Measurements from ENCODE around the gene CXorf65.

The CXorf65 gene

DNA sequence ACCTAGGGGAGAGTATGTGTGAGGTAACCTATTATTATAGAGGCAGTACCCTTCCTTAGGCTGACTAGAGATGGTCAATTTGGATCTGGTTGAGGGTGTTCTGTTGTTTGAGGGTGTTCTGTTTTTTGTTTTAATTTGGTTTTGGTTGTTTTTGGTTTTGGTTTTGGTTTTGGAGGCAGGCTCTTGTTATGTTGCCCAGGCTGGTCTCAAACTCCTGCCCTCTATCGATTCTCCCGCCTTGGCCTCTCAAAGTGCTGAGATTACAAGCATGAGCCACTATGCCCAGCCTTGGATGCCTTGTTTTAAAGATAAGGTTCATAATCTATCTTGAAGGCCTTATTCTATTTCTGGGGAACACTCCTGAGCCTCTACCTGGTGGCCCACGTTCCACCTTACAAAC is 912 bp downstream of the CXorf65 start:
- no peak for DNase-seq

GRCh38 chrX:71103110-71103983 is 3.2 kb downstream of the CXorf65 start:
- no peak for DNase-seq

DNA sequence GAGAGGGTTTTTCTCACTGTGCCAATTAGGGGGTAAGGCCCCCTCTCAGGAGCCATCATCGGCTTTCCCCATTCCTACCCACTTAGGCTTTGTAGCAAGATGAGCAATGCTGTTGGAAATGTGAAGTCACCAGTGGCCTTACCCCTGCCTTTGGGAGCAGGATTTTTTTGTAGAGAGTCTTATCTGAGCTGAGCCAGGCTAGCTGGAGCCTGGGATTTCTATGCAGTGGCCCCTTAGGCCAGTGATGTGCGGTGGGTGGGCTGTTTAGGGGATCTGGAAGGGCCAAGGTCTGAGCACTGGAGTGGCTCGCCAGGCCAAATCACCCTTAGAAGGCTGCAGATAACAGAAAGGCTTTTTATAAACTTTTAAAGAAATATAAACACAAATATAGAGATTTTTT is 4.2 kb downstream of the CXorf65 start:
- no peak for DNase-seq

DNA sequence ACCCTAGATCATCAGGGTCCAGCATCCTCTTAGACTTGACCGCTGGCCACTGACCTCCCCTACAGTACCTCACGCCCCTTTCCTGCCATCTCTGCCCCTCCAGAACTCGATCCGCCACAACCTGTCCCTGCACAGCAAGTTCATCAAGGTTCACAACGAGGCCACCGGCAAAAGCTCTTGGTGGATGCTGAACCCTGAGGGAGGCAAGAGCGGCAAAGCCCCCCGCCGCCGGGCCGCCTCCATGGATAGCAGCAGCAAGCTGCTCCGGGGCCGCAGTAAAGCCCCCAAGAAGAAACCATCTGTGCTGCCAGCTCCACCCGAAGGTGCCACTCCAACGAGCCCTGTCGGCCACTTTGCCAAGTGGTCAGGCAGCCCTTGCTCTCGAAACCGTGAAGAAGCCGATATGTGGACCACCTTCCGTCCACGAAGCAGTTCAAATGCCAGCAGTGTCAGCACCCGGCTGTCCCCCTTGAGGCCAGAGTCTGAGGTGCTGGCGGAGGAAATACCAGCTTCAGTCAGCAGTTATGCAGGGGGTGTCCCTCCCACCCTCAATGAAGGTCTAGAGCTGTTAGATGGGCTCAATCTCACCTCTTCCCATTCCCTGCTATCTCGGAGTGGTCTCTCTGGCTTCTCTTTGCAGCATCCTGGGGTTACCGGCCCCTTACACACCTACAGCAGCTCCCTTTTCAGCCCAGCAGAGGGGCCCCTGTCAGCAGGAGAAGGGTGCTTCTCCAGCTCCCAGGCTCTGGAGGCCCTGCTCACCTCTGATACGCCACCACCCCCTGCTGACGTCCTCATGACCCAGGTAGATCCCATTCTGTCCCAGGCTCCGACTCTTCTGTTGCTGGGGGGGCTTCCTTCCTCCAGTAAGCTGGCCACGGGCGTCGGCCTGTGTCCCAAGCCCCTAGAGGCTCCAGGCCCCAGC is 5.7 kb downstream of the CXorf65 start:
- no peak for DNase-seq

DNA sequence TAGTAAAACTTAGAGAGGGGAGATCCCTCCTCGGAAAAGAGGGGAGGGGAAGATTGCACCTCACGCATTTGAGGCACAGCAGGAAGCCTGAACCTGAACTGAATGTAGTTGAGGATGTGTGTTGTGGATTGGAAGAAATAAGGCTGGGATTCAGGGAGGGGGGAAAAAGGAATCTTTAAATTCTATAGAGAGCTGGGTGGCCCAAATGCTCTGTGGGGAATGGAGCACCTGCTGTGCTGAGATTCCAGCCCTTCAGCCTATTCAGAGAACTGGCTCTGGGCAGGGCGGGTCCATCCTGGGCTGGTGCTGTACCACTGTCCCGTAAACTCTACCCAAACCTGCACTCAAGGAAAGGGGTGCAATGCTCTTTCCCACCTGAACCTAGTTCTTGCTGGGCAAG is 6.8 kb downstream of the CXorf65 start:
- no peak for DNase-seq

GRCh38 chrX:71098951-71099506 is 7.5 kb downstream of the CXorf65 start:
- no peak for DNase-seq

GRCh38 chrX:71098302-71098701 is 8.2 kb downstream of the CXorf65 start:
- DNase-seq = peak; percentile 27

- no peak for DNase-seq
Observed at GRCh38 chrX:71096760-71097032, 9.8 kb downstream of the CXorf65 start.

GRCh38 chrX:71095981-71096759 is 10.4 kb downstream of the CXorf65 start:
- DNase-seq = peak; percentile 36

GRCh38 chrX:71095555-71095980 is 11.0 kb downstream of the CXorf65 start, which contains the start of gene FOXO4:
Gene FOXO4 (plus strand): TSS chrX:71095851. CDS start chrX:71096529, 678 bp downstream.
- peak; percentile 72 for DNase-seq

DNA sequence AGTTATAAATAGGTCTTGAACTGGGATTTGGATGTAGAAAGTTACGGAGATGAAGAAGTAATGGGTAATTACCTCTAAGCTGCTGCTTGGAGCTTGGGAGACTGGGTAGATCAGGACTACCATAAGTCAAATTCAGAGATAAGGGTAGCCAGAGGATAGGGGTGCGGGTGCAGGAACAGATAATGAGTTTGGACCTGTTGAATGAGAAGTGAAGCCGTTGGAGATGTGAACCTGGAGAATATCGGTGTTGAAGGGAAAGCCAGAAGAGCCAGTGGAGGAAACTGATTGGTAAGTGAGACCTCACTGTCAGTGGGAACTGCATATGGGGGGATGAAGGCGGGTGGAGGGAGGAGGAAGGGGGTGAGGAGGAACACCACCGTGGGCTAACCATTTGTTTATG is 11.5 kb downstream of the CXorf65 start:
- DNase-seq = no peak

GRCh38 chrX:71091263-71091662 is 15.3 kb downstream of the CXorf65 start:
- DNase-seq = no peak

DNA sequence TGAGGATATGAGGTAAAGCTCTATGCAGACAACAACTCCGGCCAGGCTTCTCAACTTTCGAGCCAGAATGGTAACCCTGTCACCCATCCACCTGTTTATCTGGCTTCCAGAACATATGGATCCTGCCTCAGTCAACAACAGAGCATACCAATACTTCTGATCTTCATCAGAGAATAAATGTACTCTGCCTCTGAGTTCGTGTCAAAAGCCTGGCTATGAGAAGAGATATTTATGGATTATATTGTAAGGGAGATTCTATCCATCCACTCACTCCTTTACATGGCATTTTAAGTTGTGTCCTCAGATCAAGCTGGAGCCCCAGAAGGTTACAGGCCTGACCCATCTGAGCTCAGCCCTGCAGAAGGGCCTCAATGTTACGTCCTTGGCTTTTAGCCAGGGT is 20.6 kb downstream of the CXorf65 start:
- DNase-seq = no peak

DNA sequence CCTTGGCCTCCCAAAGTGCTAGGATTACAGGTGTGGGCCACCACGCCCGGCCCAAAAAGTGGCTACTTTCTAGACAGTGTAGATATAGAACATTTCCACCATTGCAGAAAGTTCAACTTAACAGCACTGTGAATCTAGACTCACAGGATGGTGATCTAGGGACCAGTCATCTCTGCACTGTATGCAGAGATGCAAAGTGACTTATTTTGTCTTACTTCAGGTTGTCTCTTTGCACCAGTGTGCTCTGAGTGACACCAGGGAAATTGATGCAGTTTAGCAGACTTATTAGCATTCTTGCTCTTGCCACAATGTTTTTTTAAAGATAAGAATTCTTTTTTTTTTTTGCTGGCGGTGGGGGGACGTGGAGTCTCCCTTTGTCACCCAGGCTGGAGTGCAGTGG is 23.7 kb downstream of the CXorf65 start:
- no peak for DNase-seq

DNA sequence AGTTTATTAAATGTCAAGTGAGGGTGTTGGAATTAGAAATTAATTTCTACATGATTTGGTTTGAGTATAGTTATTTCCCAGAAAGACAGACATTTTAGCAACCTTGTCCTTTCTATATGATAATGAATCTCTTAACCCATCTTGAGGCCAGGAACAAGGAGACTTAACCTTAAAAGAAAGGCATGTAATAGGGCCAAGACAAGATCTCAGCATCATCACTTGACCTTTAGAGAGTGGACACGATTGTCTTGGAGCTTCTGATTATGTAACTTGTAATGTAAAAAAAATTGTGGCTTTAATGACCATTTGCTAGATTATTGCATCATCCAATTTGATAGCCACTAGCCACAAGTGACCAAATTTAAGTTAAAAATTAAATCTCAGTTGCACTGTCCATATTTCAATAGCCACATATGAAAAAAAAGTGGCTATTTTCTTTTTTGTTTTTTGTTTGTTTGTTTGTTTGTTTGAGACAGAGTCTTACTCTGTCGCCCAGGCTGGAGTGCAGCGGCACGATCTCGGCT is 24.4 kb downstream of the CXorf65 start:
- DNase-seq = no peak

DNA sequence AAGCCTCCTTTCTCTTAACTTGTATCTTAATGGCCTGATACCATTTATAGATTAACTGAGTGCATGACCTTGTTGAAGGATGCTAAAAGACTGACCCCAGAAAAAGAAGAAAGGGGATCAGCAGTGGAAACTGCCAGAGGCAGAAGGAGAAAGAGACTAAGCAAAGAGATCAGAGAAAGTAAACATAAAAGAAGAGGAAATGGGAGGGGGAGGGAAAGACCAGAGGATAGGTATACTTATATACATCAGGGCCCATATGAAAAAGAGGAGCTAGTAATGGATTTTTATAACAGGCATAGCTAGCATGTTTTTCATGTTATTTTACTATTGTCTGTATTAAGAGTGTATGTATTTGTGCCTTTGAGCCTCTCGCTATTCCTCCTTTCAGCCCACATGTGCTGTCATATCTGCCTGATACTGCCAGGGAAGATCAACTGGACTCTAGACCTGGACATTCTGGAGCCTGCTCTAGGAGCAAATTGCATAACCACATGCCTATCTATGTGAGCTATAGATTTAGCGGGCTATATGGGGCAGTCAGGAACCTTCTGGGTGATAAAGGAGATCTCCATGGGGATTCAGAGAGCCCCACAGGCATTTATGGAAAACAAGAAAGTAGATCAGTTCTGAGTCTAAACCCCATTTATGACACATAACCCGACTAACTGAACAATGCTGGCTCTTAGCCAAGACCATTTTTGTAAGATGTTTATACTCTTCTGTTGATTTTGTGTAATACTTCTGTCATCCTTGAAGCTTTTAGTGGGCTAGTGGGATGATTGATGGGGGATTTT is 25.0 kb downstream of the CXorf65 start:
- no peak for DNase-seq

DNA sequence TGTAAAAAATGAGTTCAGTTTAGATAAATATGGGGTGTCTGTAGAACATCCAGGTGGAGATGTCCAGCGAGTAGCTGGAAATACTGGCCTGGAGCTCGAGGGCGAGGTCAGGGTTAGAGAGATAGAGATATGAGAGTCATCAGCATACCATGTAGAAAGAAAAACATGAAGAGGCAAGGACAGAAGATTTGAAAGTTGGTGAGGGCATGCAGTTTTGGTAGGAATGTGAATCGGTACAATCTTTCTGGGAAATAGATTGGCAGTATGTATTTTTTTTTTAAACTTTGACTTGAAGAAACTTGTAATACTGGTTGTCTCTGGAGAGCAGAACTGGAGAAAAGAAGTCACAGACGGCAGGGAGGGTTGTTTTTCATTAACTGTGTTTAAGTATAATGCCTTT is 36.0 kb downstream of the CXorf65 start:
- DNase-seq = no peak

DNA sequence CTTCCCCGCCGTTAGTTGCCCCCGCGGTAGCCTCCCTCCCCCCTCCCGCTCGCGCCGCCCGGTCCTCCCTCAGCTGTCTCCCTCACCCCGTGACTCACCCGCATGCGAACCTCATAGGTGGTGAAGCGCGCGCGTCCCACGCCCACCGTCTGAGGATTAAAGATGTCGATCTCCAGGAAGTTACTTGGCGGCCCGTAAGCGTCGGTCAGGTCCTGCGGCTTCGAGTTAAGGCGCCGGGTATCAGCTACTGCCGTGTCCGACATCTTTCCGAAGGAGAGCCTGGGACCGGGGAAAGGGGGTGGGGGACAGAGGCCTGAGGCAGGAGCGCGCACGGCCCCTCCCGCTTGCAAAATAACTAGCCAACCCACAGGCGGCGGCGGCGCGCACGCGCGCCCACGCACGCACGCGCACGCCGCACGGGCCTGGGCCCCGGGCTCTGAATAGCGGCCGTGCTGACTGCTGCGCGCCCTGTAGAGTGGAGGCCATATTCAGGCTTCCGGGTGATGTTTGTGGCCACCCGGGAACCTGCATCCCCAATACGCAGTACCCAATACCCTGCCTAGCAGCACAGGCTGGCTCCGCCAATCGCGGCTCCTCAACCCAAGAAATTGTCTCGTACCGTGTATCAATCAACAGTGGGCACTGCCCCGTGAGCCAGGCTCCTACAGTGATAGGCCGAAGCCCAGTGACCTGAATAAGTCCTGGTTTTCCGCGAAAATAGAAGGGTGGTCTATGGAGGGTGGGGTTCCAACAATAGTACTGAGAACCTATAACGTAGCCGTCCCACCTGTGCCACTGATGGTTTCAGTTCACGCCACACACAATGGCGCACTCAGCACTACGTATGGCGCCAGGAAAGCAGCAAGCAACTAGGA is 38.3 kb downstream of the CXorf65 start, which contains the start of gene SNX12:
SNX12 (minus strand) TSS at position 291 of the 875 bp plus-strand sequence; CDS start at position 263, 28 bp downstream.
- peak; percentile 94 for DNase-seq

GRCh38 chrX:71067712-71068043 is 38.9 kb downstream of the CXorf65 start:
- no peak for DNase-seq

- DNase-seq = no peak
Observed at GRCh38 chrX:71067089-71067488, 39.5 kb downstream of the CXorf65 start.

- DNase-seq = no peak
Observed at GRCh38 chrX:71060127-71060526, 46.4 kb downstream of the CXorf65 start.
